Activated CD4-positive, alpha-beta T cell treated with anti-CD3 and anti-CD28 coated beads, Interleukin-2, Interleukin-4, amounts not matched to agents 100 ng/mL and 50 ng/mL, durations not matched to agents 16 hours and 8 hours (primary cell): ENCODE results near the gene SIAH1.
"Not testable (repeated sequence)": the region's sequence is repeated elsewhere in the genome, so short reads cannot be mapped to it uniquely, and the experiment has no call there.

ENCODE experiments used
- DNase-seq: peaks from one replicate; pipeline ENCODE4 v3.0.0-alpha.2; 2020; ENCODE audit warnings: low spot score

Gene SIAH1, protein sequence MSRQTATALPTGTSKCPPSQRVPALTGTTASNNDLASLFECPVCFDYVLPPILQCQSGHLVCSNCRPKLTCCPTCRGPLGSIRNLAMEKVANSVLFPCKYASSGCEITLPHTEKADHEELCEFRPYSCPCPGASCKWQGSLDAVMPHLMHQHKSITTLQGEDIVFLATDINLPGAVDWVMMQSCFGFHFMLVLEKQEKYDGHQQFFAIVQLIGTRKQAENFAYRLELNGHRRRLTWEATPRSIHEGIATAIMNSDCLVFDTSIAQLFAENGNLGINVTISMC

DNA sequence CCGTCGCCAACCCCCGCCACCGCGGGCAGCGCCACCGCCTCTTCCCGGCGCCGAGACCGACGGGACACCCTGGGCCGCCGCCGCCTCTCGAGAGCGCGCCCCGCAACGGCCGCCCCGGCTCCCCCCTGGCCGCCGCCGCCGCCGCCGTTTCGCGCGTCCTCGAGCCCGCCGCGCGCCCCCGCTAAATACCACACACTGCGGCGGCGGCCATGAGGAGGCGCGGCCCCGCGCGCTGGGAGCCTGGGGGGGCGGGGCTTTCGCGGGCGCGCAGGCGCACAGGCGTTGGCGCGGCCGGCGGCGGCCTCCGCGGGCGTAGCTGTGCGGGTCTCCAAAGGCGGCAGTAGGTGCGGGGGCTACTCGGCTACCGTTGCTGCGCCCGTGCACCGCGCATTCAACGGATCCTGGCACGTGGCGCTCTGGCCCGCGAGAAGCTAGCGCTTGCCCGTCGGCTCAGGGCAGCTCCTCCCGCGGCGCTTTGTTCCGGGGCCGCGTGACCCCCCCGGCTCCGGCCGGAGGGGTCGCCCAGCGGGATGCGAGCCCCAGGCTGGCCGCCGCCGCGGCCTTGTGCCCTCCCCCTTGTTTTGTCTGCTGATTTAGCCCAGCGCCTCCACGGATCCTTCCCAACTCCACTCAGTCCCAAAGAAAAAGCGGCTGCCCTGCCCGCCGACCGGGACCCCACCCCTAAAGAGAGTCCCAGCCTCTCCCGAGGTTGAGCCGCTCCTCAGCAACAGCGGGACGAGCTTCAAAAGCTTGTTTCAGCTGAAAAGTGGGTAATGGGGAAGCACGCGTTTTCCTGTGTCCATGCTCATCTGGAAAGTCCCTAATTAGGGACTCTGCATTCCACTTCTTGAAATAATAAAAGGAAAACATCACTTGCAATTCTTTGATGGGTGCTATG, at the start of gene SIAH1:
TSS of gene SIAH1 (minus strand) at position 161 of the 898 bp plus-strand sequence. CDS start 22,985 bp downstream, outside the sequence.
- peak; percentile 84 for DNase-seq

DNA sequence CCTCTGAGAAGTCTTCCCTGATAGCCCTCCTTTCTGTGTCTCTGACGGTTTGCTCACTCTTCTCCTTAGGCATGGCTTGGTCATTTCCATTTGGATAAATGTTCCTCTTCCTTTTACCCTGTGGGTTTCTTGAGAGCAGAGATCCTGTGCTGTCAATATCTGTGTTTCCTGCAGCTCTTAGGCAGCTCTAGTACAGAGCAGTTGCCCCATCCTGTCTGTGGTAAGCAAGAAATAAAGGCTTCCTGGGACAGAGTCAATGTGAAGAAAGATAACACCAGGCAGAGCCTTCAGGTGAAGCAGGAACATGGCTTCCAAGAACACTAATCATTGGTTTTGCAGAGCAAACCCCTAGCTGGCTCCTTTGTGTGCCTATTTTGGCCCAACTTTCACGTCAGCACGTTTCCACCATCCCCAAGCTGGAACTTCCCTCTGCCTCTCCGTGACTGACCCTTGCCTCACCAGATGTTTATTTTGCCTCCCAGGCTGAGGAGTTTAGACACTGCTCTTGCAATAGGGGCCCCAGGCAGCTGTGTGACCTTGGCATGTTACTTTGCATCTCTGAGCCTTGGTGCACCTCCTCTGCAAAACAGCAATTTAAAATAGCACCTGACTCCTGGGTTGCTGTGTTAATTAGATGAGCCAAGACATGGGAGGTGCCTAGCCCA, 49.6 kb upstream of the SIAH1 start:
- no peak for DNase-seq

DNA sequence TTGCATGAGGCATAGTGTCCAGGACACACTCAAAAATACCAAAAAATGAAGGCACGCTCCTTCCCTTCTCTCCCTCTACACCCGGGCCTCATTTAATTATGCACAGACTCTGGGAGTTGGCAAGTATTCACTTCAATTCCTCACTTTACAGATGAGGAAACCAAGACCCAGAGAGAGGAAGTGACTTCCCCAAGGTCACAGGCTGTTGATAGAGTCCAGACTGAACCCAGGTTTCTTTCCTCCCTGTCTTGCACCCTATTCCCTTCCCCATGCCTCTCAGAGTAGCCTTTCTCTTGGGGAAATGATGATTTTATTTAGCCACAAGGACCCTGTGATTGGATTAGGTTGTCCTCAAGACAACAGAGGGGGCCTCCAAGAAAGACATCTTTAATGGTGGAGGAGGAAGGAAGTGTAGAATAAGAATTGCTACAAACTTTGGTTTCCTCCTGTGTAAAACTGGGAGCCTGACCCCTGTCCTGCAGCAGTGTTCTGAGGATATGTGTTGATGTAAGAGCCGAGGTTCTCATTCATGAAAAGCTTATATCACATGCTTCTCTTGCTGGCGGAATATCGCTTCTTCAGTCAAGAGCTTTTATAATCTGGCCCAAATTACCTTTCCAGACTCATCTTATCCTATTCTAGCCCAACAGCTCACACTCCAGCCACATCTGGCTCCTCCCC, 48.8 kb upstream of the SIAH1 start:
- DNase-seq, result no peak

DNA sequence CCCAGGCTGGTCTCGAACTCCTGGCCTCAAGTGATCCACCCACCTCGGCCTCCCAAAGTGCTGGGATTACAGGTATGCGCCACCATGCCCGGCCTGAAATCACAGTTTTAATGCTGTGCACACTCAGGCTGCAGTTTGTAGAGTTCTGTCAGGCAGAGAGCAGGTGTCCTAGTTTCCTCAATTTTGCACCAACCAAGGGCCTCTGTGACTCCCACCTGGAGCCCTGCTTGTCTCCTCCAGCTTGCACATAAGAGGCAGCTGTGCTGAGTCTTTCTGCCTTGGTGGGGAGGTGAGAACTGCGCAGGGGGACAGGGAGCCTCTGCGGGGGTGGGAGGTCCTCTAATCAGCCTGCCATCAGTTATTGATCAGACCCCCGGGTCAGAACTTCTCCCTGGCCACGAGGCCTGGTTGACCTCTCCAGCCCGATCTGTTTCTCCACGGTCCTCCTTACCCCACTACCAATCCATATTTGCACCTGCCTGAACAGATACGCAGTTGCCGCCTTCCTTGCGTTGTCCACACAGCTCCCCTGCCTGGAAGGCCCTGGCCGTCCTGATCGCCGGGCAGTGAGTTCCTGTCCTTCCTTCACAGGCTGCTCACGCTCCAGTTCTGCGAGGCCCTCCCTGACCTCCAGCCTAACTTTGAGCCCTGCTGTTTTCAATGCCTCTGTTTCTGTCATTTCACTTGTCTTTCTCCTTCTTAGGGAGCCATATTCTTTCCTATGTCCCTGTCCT, 48.1 kb upstream of the SIAH1 start:
- no peak for DNase-seq

DNA sequence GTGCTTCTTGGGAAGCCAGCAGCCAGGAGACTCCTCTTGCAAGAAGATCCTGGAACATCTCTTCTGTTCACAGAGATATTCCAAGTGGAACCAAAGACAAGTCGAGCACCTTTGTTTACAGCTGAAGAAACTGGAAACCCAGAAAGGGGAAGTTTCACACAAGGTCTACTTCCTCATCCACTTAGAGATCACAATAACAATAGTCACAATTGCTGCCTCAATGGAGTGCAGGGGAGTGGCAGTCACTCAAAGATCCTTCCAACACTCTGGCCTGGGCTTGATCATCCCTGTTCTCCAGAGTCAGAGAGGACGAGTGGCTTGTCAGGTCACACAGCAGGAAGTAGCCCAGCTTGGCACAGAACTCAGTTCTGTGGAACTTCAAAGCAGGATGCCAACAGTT, 46.9 kb upstream of the SIAH1 start:
- DNase-seq, result no peak

DNA sequence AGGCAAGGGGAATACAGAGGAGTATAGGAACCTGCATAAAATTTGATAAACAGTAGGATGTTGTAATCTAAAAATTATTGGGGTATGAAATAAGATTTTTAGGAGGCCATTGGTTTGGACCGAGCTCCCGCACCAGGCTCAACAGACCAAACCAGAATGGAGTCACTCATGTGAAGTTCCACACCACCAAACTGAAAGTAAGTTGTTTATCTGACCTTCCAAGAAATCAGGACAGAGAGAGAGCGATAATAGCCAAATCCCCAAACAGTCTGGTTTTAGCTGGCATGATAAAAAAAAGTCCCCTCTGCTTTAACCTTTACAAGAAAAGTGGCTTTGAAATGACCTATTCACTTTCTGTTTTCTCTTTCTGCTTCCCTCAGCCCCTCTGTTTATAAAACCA, 45.7 kb upstream of the SIAH1 start:
- DNase-seq, result no peak

DNA sequence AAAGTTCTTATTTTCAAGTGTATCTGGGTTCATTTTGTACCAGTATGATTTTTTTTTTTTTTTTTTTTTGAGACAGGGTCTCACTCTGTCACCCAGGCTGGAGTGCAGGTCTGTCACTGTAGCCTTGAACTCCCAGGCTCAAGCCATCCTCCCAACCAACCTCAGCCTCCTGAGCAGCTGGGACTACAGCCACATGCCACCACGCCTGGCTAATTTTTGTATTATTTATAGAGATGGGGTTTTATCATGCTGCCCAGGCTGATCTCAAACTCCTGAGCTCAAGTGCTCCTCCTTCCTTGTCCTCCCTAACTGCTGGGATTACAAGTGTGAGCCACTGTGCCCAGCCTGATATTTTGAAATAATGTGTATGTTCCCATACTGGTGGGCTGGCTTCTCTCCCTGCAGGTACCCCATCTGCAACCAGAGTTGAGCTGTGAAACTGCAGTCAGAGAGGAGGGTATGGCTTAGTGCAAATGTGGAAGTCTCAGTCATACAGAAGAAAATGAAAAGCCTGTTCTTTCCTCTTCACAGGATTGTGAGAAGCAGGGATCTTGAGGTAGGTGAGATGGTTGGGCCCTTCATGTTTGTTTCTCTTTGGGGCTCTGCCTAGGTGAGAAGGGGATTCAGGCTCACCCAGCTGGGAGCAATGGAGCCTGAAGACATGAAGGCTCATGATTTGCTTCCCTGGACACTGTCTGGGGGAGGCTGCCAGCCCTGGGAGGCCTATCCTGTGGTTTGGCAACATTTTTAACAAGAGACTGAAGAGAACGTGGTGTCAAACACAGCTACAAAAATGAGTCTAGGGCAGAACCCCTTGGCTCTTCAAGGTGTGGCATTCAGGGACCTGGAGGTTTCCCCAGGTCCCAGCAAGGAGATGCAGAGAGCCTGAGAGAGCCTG, 41.3 kb upstream of the SIAH1 start:
- DNase-seq, result no peak

DNA sequence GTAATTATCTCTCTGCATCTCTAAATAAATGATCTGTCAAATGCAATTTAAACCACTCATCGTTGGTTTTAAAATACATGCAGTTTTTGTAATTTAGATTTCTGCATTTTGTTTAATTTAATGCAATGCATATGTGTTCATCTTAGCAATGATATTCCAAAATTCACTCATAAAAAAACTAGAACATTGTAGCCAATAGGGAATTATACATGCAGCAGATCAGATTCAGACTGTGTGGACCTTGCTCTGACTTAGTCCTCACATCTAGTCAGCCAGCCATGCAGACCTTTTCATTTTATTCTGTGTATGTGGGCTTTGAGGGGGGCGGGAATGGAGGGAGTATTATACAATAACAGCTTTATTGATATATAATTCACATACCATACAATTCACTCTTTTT, 37.3 kb upstream of the SIAH1 start:
- no peak for DNase-seq

DNA sequence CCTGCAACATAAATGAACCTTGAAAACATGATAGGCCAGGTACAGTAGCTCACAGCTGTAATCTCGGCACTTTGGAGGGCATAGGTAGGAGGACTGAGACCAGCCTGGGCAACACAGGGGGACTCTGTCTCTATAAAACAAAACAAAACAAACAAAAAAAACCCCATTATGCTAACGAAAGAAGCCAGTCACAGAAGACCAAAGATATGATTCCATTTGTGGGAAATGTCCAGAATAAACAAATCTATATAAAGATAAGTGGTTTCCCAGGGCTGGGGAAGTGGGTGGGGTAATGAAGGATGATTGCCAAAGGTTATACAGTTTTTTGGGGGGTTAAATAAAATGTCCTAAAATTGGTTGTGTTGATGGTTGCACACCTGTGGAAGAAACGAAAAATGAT, 36.5 kb upstream of the SIAH1 start:
- DNase-seq, result no peak

DNA sequence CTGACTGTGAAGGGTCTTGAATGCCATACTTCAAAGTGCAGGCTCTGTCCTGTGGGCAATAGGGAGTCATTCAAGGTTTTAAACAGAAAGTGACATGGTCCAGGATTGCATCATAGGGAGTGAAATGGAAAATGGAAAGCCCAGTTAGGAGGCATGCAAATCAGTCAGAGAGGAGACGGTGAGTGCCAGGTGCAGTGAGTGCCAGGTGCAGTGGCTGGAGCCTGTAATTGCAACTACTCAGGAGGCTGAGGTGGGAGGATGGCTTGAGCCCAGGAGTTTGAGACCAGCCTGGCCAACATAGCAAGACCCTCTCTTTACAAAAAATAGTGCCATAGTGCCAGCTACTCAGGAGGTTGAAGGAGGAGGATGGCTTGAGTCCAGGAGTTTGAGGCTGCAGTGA, 35.2 kb upstream of the SIAH1 start:
- DNase-seq, result no peak

DNA sequence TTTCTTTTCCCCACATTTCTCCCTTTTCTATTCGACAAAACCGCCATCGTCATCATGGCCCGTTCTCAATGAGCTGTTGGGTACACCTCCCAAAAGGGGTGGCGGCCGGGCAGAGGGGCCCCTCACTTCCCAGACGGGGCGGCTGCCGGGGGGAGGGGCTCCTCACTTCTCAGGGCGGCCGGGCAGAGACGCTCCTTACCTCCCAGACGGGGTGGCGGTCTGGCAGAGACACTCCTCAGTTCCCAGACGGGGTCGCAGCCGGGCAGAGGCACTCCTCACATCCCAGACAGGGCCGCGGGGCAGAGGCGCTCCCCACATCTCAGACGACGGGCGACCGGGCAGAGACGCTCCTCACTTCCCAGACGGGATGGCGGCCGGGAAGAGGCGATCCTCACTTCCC, 31.4 kb upstream of the SIAH1 start:
- DNase-seq, result not testable (repeated sequence)

DNA sequence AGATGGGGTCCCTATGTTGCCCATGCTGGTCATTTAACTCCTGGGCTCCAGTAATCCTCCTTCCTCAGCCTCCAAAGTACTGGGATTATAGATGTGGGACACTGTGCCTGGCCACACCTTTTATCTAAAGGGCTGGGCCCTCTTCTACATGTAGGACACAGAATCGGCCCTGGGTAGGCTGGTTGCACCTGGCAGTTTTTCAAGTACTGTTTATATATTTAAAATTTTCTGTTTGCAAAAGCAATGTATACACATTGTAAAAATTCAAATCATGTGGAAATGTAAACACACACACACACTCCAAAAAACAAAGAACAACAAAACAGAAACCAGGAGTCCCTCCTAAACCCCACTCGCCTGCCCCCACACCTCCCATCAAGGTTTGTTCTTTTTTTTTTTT, 28.1 kb upstream of the SIAH1 start:
- no peak for DNase-seq

DNA sequence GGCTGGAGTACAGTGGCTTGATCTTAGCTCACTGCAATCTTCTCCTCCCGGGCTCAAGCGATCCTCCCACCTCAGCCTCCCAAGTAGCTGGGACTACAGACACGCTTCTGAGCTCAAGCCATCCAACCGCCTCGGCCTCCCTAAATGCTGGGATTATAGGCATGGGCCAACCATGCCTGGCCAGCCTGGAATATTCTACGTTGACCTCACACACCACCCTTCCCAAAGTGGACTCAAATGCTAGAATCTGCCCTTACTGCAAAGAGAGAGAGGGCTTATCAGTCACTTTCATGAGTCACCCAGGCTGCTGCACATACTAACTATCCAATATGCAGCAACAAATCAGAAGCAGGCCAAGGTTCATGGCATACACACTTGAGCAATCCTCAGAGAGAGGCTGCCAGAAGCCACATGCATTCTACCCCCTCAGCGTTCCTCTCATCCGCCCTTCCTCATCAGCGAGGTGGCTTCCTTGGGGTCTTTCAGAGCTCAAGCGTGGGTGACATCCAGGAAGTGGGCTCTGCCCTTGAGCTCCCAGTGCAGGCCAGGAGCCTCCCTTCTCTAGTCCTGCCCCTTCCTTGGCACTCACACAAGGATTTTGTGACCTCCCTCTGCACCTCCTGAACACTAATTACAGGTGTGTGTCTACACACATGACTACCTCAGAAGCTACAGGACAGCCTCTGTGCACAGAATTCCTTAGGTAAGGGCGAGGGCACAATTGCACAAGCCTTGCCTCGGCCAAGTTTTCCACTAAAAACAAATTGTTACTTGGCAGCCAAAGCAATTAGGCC, 24.8 kb upstream of the SIAH1 start:
- no peak for DNase-seq

DNA sequence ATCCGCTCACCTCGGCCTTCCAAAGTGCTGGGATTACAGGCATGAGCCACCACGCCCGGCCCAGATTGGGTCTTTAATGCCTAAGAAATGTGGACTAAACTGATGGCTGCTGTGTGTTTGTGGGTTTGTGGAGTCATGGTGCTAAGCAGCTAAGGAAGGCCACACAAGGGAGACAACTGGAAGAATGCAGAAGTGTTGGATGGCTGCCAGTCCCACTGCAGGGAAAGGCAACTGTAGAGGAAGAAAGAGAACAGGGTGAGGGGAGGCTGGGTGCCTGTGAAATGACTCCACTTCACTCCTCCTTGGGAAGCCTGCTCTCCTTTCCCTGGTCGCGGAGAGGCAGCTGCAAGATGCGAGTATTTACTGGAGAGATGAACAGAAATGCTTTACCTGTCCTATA, 23.5 kb upstream of the SIAH1 start:
- DNase-seq, result no peak

DNA sequence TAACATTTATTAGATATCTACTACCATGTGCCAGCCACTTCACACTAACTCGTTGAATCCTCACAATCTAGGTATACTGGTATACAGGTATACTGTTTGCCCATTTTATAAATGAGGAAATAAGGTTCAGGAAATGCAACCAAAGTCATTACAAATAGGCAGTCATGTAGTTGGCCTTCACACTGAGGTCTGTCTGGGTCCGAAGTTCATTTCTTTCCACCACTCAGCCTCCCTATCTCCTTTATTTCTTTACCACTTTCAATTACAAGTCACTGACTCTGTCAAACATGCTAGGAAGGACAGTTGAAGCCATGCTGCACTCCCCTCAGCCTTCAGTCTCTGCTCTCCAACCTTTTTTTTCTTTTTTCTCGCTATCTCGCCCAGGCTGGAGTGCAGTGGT, 20.7 kb upstream of the SIAH1 start:
- no peak for DNase-seq

DNA sequence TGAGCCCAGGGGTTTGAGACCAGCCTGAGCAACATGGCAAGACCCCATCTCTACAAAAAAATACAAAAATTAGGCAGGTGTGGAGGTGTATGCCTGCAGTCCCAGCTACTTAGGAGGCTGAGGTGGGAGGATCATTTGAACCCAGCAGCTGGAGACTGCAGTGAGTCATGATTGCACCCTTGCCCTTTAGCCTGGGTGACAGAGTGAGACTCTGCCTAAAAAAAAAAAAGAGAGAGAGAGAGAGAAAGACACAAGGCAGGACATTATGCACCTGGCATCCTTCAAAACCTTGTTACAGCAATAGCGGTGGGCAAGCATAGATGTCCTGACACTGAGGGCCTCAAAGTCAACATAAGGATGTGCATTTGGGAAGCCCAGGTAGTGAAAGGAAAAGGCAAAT, 19.9 kb upstream of the SIAH1 start:
- DNase-seq, result no peak

DNA sequence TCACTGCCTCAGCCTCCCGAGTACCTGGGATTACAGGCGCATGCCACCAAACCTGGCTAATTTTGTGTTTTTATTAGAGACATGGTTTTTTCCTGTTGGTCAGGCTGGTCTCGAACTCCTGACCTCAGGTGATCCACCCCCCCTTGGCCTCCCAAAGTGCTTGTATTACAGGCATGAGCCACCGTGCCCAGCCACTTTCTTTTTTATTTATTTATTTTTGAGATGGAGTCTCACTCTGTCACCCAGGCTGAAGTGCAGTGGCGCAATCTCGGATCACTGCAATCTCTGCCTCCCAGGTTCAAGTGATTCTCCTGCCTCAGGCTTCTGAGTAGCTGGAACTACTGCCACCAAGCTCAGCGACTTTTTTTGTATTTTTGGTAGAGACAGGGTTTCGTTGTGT, 17.3 kb upstream of the SIAH1 start:
- not testable (repeated sequence) for DNase-seq

DNA sequence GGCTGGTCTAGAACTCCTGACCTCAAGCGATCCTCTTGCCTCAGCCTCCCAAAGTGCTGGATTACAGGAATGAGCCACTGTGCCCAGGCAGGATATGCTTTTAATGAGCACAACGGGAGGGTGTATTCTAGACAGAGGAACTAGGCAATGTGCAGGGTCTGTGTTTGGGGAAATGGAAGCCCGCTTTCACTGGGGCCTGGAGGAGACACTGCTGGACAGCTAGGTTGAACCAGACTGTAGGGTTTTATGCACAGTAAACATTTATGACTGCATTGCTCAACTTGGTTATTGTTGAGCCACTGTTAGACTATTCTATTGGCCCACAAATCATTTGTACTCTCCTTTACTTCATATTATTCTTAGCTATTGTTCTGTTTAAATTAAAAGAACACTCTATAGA, 10.2 kb upstream of the SIAH1 start:
- DNase-seq, result no peak

DNA sequence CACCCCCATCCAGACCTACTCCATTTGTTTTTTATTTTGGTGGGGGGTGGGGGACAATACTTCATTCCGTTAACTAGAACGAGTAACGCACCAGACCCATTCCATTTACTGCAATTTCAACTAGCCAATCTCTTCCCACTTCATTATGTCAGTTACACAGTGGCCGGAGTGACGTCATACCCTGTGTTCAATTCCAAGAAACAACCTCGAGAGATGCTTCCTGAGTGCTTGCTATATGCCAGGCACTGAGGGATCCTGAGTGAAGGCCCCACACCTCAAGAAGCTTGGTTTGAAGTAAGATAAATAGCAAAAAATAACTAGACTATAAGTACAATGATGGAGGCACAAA, 9.1 kb upstream of the SIAH1 start:
- DNase-seq, result no peak
